Calu3 (cell line): ENCODE results near the gene MYO7A. TPM values are rescaled to one million over a fixed set of nuclear protein-coding genes. Genes with fewer than 3 reads are reported as not detected.

Experiments
- BruUV-seq: library from RNA; stranded (reverse); fragments of 400-500 nt; replicated peaks from 2 replicates; lab custom pipeline; 2021; lab: Mats Ljungman, UMichigan
- CTCF ChIA-PET: fragments of 300-600 bp; sonication (Branson Sonifier 250); formaldehyde crosslinking; loops from one replicate; lab custom pipeline; 2022; ENCODE audit warnings: antibody characterized with exemption; lab: Charles Lee
- DNase-seq: peaks from one replicate; pipeline ENCODE4 v3.0.0; 2022
- H3K27ac Mint-ChIP-seq: one replicate; pipeline ENCODE4 v1.8.0; 2022; ENCODE audit warnings: mixed read lengths; ENCODE audit not compliant: unreplicated experiment
- H3K27me3 Mint-ChIP-seq: one replicate; pipeline ENCODE4 v1.8.0; 2022; ENCODE audit warnings: mixed read lengths; ENCODE audit not compliant: unreplicated experiment
- H3K36me3 Mint-ChIP-seq: one replicate; pipeline ENCODE4 v1.8.0; 2022; ENCODE audit warnings: mild to moderate bottlenecking, moderate library complexity, mixed read lengths; ENCODE audit not compliant: insufficient read depth, unreplicated experiment
- H3K4me1 Mint-ChIP-seq: one replicate; pipeline ENCODE4 v1.8.0; 2022; ENCODE audit warnings: mild to moderate bottlenecking, low read depth, mixed read lengths; ENCODE audit not compliant: unreplicated experiment
- H3K4me3 Mint-ChIP-seq: one replicate; pipeline ENCODE4 v1.8.0; 2022; ENCODE audit warnings: mild to moderate bottlenecking, low read depth, moderate library complexity, mixed read lengths; ENCODE audit not compliant: unreplicated experiment
- H3K9me3 Mint-ChIP-seq: one replicate; pipeline ENCODE4 v1.8.0; 2022; ENCODE audit warnings: low read depth, mixed read lengths; ENCODE audit not compliant: unreplicated experiment
- intact Hi-C: fragments of 100-400 bp; cut with micrococcal nuclease; formaldehyde crosslinking; loops from one replicate; pipeline ENCODE4 v1.10.0; 2022; ENCODE audit not compliant: unreplicated experiment
- total RNA-seq: library from RNA; stranded (reverse); gene quantifications from 2 replicates; pipeline ENCODE4 v1.2.3, GENCODE V29; 2022
- TF ChIP-seq, protein P1 (sequence below): fragments of 200-600 bp; IDR thresholded peaks from one replicate; pipeline ENCODE4 v1.8.0; 2022; ENCODE audit warnings: antibody characterized with exemption; ENCODE audit not compliant: unreplicated experiment

Gene MYO7A
- total RNA-seq, 1 experiment from 2014 or later: 3.7 TPM

DNA sequence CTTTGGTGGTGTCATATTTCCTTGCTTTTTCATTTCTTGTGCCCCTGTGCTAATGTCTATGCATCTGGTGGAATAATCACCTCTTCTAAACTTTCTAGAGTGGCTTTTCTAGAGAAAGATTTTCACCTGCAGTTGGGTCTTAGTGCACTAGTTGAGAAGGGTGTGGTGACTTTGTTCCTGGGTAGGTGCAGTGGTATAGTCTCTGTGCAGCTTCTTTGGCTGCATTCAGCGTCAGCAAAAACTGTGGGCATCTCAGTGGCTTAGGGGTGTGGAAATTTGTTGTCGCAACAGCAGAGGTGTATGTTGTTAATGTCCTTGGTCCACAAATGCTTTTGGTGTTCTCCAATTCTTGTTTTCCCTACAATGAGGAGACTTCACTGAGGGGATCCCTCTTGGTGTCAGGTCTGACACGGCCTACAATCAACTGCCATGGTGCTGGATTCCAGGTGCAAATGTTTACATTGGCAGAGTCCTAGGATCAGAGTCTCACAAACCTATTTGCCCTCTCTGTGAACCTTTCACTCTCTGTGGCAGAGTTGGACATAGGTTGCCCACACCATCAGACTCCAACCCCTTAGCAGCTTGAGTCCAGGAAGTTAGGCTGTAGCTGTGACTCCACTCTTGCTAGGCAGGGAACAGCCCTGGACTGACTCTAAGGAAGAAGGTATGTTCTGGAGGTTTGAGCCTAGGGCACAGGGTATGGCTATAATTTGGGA lies 124.7 kb downstream of the MYO7A start:
- no peaks in the 10 kb centered on the region for H3K27me3 Mint-ChIP-seq
- intact Hi-C loops: no loop called here
- H3K9me3 Mint-ChIP-seq: no peaks in the 10 kb centered on the region
- no peak overlapping the region for H3K4me3 Mint-ChIP-seq
- H3K27ac Mint-ChIP-seq: no peak overlapping the region
- no TSS peak for BruUV-seq
- no peak for DNase-seq
- CTCF ChIA-PET: interaction anchor here (0.7 kb wide), 1 partner anchor 184 kb away, joined by 3 read pairs; no protein-coding TSS in a partner anchor
- H3K36me3 Mint-ChIP-seq: no peaks in the 10 kb centered on the region
- peaks cover 14% of the 10 kb centered on the region for H3K4me1 Mint-ChIP-seq
- TF ChIP-seq, protein P1, sequence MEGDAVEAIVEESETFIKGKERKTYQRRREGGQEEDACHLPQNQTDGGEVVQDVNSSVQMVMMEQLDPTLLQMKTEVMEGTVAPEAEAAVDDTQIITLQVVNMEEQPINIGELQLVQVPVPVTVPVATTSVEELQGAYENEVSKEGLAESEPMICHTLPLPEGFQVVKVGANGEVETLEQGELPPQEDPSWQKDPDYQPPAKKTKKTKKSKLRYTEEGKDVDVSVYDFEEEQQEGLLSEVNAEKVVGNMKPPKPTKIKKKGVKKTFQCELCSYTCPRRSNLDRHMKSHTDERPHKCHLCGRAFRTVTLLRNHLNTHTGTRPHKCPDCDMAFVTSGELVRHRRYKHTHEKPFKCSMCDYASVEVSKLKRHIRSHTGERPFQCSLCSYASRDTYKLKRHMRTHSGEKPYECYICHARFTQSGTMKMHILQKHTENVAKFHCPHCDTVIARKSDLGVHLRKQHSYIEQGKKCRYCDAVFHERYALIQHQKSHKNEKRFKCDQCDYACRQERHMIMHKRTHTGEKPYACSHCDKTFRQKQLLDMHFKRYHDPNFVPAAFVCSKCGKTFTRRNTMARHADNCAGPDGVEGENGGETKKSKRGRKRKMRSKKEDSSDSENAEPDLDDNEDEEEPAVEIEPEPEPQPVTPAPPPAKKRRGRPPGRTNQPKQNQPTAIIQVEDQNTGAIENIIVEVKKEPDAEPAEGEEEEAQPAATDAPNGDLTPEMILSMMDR: no peak

DNA sequence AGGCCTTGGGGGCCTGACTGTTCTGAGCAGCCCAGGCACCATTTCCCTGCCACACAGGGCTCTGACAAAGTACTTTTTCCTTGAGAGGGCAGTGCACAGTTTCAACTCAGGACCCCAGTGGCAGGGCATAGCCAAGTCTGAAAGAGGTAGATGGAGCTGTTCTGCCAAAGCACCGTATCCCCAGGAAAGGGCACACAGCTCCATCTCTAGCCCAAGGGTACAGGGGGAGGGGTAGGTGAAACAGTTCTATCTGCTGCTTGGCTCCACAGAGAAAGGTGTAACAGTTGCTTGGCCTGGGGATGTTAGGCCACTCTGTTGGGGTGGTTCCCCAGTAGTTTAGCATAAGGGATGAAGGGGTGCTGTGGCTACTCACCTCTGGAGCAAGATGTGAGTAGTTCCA lies 125.6 kb downstream of the MYO7A start:
- no peaks in the 10 kb centered on the region for H3K9me3 Mint-ChIP-seq
- CTCF ChIA-PET: no interaction called here
- no peak overlapping the region for H3K27ac Mint-ChIP-seq
- TF ChIP-seq, protein P1: no peak
- H3K4me1 Mint-ChIP-seq: peaks cover 14% of the 10 kb centered on the region
- intact Hi-C loops: no loop called here
- DNase-seq: no peak
- H3K4me3 Mint-ChIP-seq: no peak overlapping the region
- H3K27me3 Mint-ChIP-seq: no peaks in the 10 kb centered on the region
- H3K36me3 Mint-ChIP-seq: no peaks in the 10 kb centered on the region
- BruUV-seq: no TSS peak

DNA sequence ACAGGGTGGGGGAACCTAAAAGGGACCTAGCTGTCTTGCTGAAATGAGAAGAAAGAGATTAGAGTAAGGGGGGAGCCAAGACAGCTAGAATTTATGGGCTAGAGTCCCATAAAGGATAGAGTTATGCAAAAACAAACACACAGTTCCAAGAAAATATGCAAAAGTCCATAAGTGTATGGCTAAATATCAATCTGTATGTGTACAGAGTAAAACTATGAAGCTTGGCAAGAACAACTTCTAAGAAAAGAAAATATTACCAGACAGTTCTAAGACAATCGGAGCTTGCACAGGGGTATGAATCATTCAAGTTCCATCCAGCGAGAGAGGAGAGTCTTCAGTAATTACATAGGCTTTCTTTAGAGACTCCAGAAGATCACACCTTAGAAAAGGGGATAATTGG lies 131.6 kb downstream of the MYO7A start:
- TF ChIP-seq, protein P1: no peak
- no peaks in the 10 kb centered on the region for H3K36me3 Mint-ChIP-seq
- H3K4me1 Mint-ChIP-seq: no peaks in the 10 kb centered on the region
- H3K9me3 Mint-ChIP-seq: no peaks in the 10 kb centered on the region
- no peak for DNase-seq
- BruUV-seq: no TSS peak
- no peak overlapping the region for H3K27ac Mint-ChIP-seq
- CTCF ChIA-PET: interaction anchor here (0.7 kb wide), 1 partner anchor 31 kb away, joined by 3 read pairs; no protein-coding TSS in a partner anchor
- intact Hi-C loops: no loop called here
- no peak overlapping the region for H3K4me3 Mint-ChIP-seq
- H3K27me3 Mint-ChIP-seq: no peaks in the 10 kb centered on the region

DNA sequence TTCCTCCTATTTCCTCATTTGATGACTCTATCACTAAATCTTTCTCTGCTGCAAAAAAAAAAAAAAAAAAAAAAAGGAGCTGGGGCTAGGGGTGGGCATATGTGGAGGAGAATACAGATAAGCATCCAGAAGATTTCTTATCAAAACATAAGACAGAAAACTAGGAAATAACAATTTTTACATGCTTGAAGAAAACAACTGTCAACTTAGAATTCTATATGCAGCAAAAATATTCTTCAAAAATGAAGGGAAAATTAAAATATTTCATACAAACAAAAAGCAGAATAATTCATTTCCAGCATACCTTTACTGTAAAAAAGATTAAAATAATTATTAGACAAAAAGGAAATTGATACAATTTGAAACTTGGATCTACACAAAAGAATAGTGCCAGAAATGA lies 134.8 kb downstream of the MYO7A start:
- Mint-ChIP-seq H3K27me3 (no peaks in the 10 kb centered on the region), H3K9me3 (no peaks in the 10 kb centered on the region), H3K36me3 (no peaks in the 10 kb centered on the region), H3K4me1 (no peaks in the 10 kb centered on the region), H3K27ac (no peak overlapping the region), H3K4me3 (no peak overlapping the region)
- CTCF ChIA-PET: no interaction called here
- no peak for DNase-seq
- intact Hi-C loops: no loop called here
- TF ChIP-seq, protein P1: no peak
- BruUV-seq: no TSS peak

Other genes with a start within 250 kb of the MYO7A start
- gene B3GNT6, start 93.8 kb upstream of the MYO7A start, total RNA-seq: 0.28 and 0.39 TPM in 2 replicates
- gene CAPN5, start 61.3 kb upstream of the MYO7A start, total RNA-seq: 22.3 and 41.5 TPM in 2 replicates
- 1.1 and 2.6 TPM in 2 replicates for gene OMP, start 25.4 kb upstream of the MYO7A start, total RNA-seq
- gene GDPD4, start 173.4 kb downstream of the MYO7A start, total RNA-seq: not detected in 2 replicates